ENCODE data around the gene HSPB6.
A peak's percentile ranks its signal among the peaks of the same experiment; 100 is the strongest.
"Not testable (repeated sequence)": the region's sequence is repeated elsewhere in the genome, so short reads cannot be mapped to it uniquely, and the experiment has no call there.

HSPB6 gene

GRCh38 chr19:35785339-35785627 lies 28.5 kb upstream of the HSPB6 start:
- DNase-seq: no peak

GRCh38 chr19:35784503-35785338 lies 27.9 kb upstream of the HSPB6 start:
- no peak for DNase-seq

GRCh38 chr19:35783469-35784434 lies 26.9 kb upstream of the HSPB6 start:
- DNase-seq: no peak

- DNase-seq: no peak
Observed at GRCh38 chr19:35782589-35782988, 25.8 kb upstream of the HSPB6 start.

GRCh38 chr19:35781650-35782049 lies 24.8 kb upstream of the HSPB6 start:
- DNase-seq: no peak

GRCh38 chr19:35780717-35781116 lies 23.9 kb upstream of the HSPB6 start:
- no peak for DNase-seq

- DNase-seq: no peak
Observed at GRCh38 chr19:35780058-35780457, 23.2 kb upstream of the HSPB6 start.

- DNase-seq: no peak
Observed at GRCh38 chr19:35779033-35779432, 22.2 kb upstream of the HSPB6 start.

GRCh38 chr19:35777961-35778360 lies 21.1 kb upstream of the HSPB6 start:
- no peak for DNase-seq

GRCh38 chr19:35777086-35777841 lies 20.4 kb upstream of the HSPB6 start:
- no peak for DNase-seq

- no peak for DNase-seq
Observed at GRCh38 chr19:35776102-35776788, 19.4 kb upstream of the HSPB6 start.

GRCh38 chr19:35775298-35776101 lies 18.7 kb upstream of the HSPB6 start, which contains the start of gene ARHGAP33:
ARHGAP33 (plus strand) TSS chr19:35775564; CDS start chr19:35775659, 95 bp downstream.
- peak; percentile 99 for DNase-seq

- DNase-seq: no peak
Observed at GRCh38 chr19:35775046-35775297, 18.1 kb upstream of the HSPB6 start.

- DNase-seq: no peak
Observed at GRCh38 chr19:35774274-35775045, 17.6 kb upstream of the HSPB6 start.

GRCh38 chr19:35773020-35773806 lies 16.4 kb upstream of the HSPB6 start:
- DNase-seq: no peak

GRCh38 chr19:35772362-35772761 lies 15.5 kb upstream of the HSPB6 start:
- DNase-seq: not testable (repeated sequence)

- DNase-seq: no peak
Observed at GRCh38 chr19:35768082-35768421, 11.2 kb upstream of the HSPB6 start.

GRCh38 chr19:35767288-35768081 lies 10.7 kb upstream of the HSPB6 start:
- DNase-seq: no peak

- no peak for DNase-seq
Observed at GRCh38 chr19:35766571-35767104, 9.8 kb upstream of the HSPB6 start.

Data from activated naive CD4-positive, alpha-beta T cell treated with Interleukin-2 at 50 U/mL for 16 hours (primary cell).